Measurements from ENCODE around the gene AUTS2.
A peak's percentile ranks its signal among the peaks of the same experiment; 100 is the strongest.
"Not testable (repeated sequence)": the region's sequence is repeated elsewhere in the genome, so short reads cannot be mapped to it uniquely, and the experiment has no call there.

Gene AUTS2

GRCh38 chr7:70720191-70720873 is 1122.1 kb downstream of the AUTS2 start:
- no peak for DNase-seq (ENCODE audit: low spot score)

- DNase-seq (ENCODE audit: low spot score) = no peak
These were observed 1123.2 kb downstream of the AUTS2 start for GRCh38 chr7:70721500-70721899.

GRCh38 chr7:70723339-70723738 is 1125.1 kb downstream of the AUTS2 start:
- no peak for DNase-seq (ENCODE audit: low spot score)

DNA sequence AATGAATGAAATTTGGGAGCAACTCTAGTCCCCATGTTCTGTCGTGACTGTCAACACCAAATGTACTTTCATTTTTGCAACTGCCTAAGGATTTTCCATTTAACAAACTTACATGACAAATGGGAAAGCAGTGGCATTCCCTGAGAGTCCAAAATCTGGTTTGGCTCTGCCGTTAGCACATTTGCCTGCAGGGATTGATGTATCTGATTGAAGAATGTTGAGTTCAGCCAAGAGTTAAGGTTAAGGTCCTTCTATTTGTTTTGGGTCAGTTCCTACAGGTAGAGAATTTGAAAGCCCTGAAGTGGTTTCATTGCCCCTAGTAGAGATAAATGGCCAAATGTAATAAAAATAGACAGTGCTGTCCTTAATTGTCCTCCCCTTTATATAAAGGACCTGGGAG is 1127.2 kb downstream of the AUTS2 start:
- no peak for DNase-seq (ENCODE audit: low spot score)

DNA sequence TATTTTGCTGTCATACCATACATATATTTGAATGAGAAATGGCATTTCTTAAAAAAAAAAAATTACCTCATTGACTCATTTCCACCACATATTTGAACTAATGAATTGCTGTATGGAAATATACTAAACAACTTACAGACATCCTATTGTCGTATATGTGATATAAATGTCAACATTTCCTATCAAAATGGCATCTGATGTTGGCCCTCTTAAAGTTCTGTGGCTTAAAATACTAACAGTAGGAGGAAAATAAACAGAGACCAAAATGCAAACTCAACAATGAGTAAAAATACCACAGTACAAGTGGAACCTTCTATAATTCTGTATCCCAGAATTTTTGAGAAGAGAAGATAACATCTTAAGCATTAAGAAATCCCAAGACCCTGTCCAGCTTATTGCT is 1128.0 kb downstream of the AUTS2 start:
- no peak for DNase-seq (ENCODE audit: low spot score)

- no peak for DNase-seq (ENCODE audit: low spot score)
These were observed 1128.7 kb downstream of the AUTS2 start for GRCh38 chr7:70726951-70727378.

- no peak for DNase-seq (ENCODE audit: low spot score)
These were observed 1129.6 kb downstream of the AUTS2 start for GRCh38 chr7:70727861-70728260.

GRCh38 chr7:70728872-70729552 is 1130.7 kb downstream of the AUTS2 start:
- DNase-seq (ENCODE audit: low spot score) = no peak

DNA sequence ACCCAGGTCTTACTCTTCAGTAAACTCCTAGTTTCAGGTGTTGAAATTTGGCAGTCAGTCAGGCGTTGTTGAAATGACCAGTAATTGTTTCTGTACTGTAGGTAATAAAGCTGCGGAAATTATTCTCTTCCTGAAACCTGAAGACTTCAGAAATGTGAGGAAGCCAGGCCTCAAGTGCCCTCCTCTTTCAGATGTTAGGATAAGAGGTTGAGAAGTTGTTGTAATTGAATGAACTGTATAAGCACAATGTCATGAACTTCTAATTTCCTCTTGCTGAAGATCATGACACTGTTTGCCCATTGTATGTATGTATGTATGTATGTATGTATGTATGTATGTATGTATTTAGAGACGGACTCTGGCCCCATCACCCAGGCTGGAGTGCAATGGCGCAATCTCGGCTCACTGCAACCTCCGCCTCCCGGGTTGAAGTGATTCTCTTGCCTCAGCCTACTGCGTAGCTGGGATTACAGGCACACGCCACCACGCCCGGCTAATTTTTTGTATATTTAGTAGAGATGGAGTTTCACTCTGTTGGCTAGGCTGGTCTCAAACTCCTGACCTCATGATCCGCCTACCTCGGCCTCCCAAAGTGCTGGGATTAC is 1131.4 kb downstream of the AUTS2 start:
- not testable (repeated sequence) for DNase-seq (ENCODE audit: low spot score)

GRCh38 chr7:70730451-70731110 is 1132.3 kb downstream of the AUTS2 start:
- no peak for DNase-seq (ENCODE audit: low spot score)

- no peak for DNase-seq (ENCODE audit: low spot score)
These were observed 1134.8 kb downstream of the AUTS2 start for GRCh38 chr7:70733090-70733489.

GRCh38 chr7:70734411-70734810 is 1136.1 kb downstream of the AUTS2 start:
- DNase-seq (ENCODE audit: low spot score) = no peak

DNA sequence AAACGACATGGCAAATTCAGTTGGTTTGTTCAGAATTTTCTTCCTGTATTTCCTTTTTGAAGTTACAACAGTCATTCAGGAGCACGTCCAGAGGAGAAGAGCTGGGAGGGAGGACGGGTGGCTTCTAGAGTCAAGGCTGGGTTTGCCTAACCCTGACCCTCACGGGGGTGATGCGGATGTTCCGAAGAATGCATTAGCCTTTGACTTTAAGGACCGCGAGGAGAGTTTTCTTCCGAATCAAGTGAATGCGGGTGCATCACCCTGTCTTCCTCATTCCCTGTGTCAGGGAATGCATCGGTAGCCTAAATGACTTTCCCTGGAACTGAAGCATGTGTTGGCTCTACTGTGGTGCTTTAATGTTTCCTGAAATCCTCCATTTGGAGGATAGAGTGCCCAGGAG is 1137.0 kb downstream of the AUTS2 start:
- DNase-seq (ENCODE audit: low spot score) = no peak

DNA sequence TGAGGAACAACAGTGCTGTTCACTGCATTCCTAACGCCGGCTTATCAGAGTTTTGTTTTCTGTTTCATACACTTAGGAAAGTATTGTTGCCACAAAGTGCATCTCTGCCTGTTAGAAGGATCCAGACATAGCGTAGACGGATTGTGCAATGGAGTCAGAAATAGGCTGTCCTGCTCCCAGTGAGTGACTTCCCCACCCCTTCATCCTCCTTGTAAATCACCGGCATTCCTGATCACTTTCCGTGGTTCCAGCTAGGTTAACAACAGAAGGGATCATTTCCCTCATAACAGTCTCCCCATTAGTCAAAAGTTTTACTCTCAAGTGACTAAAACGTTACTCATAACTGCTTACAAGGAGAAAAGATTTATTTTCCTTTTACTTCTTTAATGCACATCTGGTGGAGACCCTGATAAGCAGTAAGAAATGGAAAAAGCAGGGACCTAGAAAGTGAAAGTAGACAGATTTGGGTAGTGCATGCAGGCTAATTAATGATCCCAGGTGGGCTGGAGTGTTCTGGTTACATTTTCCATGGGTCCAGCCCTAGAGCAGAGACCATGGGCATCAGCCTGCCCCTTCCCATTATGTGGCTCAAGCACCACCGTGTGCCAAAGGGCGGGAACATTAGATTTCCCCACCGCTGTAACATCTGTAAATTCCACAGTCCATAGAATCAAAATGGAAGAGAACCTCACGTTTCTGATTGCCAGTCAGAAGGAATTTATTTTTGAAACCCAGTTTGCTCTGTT is 1138.6 kb downstream of the AUTS2 start:
- peak; percentile 73 for DNase-seq (ENCODE audit: low spot score)

DNA sequence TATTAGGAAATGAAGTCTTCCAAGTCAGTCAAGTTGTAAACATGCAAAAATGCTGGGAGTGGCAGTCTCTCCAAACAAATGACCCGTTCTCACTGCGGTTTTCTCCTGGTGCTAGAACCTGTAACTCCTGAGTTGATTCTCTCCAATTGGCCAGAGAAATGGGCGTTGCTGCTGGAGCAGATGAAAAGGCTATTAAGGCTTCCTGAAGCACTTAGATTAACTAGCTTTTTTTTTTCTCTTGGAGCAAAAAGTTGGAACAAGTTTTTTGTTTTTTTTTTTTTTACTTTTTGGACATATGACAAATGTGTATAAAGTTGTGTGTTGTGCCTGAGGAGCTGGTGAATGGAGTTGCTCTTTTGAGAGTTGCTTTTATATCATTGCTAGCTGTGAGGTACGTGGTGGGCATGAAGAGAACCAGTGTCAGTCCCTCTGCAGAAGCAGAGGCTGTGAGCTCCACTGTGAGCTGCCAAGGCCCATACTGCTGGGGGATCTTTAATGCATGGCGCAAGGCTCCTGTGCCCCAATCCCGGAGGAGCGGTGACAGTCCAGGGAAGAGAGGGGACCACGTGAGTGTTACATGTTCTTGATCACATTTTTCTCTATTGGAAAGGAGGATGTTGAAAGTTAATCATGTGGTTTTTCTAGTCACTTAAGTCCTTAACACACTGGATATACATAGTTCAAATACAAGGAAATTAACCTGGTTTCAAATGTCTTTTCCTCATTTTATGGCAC is 1140.0 kb downstream of the AUTS2 start:
- peak; percentile 46 for DNase-seq (ENCODE audit: low spot score)

GRCh38 chr7:70739646-70740210 is 1141.5 kb downstream of the AUTS2 start:
- no peak for DNase-seq (ENCODE audit: low spot score)

DNA sequence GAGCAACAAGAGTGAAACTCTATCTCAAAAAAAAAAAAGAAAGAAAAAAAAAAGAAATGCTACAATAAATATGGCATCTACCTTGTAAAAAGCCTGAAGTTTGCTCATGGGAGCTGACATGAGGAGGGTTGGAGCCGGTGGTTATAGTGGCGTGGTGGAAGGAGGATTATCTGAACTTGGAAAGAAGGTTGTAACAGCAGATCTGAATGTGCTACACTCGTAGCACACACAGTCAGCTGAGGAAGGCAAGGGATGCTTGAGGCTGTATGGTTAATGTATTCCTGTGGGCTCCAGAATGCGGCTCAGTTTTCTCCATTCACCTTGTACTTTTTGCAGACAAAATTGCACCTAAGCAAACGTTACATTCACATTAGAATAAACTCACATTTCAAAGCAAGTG is 1143.4 kb downstream of the AUTS2 start:
- DNase-seq (ENCODE audit: low spot score) = no peak

- no peak for DNase-seq (ENCODE audit: low spot score)
These were observed 1145.5 kb downstream of the AUTS2 start for GRCh38 chr7:70743531-70744325.

- no peak for DNase-seq (ENCODE audit: low spot score)
These were observed 1146.2 kb downstream of the AUTS2 start for GRCh38 chr7:70744492-70744891.

DNA sequence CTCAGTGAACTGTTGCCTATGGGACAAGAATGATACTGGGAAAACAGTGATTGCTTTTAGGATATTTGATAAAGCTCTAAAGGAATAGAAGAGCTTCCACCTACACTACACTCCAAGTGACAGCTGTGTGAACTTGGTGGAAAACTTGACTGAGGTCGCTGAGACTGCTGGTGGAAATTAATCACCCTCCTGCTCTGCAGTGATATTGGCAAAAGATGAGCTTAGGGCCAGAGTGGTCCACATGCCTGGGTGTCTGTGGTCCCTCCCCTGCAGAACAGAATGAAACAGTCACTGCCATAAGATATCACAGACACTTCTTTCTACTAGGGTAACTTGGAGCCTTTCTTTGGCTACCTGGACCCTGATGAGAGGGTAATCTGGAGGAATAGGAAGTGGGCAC is 1151.6 kb downstream of the AUTS2 start:
- DNase-seq (ENCODE audit: low spot score) = no peak
